Fibroblast of peridontal ligament (primary cell): ENCODE results near the gene DCAF12.
"Not testable (repeated sequence)": the region's sequence is repeated elsewhere in the genome, so short reads cannot be mapped to it uniquely, and the experiment has no call there.

Experiments
- DNase-seq: peaks from one replicate; pipeline ENCODE4 v3.0.0-alpha.2; 2010; ENCODE audit errors: extremely low read depth

The DCAF12 gene

GRCh38 chr9:34069831-34070230, 56.7 kb downstream of the DCAF12 start:
- DNase-seq, result no peak

DNA sequence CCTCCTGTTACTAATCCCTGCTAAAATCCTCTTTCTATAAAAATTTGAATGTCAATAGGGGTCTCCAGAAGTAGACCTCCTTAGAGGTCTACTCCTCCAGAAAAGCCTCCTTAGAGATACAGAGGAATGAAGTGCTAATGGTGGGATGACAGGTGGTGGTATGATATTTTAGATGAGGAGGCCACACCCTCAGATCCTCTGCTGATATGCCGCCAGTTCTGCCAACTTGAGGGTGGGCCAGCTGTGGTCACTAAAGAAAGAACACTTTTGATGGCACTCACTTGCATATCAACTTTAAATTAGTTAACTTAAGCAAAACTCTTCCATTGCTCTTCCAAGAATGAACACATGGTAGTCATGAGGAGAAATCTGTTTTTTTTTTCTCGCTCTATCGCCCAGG, 61.0 kb downstream of the DCAF12 start:
- no peak for DNase-seq

DNA sequence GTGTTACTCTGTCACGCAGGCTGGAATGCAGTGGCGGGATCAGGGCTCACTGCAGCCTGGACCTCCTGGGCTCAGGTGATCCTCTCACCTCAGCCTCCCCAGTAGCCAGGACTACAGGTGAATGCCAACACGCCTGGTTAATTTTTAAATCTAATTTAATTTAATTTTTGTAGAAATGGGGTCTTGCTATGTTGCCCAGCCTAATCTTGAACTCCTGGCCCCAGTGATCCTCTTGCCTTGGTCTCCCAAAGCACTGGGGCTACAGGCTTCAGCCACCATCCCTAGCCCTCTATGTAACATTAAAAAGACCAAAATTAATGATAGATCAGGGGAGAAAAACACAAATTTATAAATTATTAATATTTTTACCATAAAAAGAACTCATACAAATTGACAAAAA, 66.5 kb downstream of the DCAF12 start:
- no peak for DNase-seq

GRCh38 chr9:34059281-34059680, 67.2 kb downstream of the DCAF12 start:
- no peak for DNase-seq

- DNase-seq, result no peak
Observed at GRCh38 chr9:34049630-34050384, 76.7 kb downstream of the DCAF12 start.

- DNase-seq, result peak; percentile 97
Observed at GRCh38 chr9:34048727-34049629, 77.5 kb downstream of the DCAF12 start, which contains the start of gene UBAP2. UBAP2 (minus strand) TSS chr9:34048887; CDS start chr9:34017148, 31,739 bp downstream.

GRCh38 chr9:34047864-34048726, 78.4 kb downstream of the DCAF12 start:
- no peak for DNase-seq

GRCh38 chr9:34046784-34047379, 79.6 kb downstream of the DCAF12 start:
- no peak for DNase-seq

DNA sequence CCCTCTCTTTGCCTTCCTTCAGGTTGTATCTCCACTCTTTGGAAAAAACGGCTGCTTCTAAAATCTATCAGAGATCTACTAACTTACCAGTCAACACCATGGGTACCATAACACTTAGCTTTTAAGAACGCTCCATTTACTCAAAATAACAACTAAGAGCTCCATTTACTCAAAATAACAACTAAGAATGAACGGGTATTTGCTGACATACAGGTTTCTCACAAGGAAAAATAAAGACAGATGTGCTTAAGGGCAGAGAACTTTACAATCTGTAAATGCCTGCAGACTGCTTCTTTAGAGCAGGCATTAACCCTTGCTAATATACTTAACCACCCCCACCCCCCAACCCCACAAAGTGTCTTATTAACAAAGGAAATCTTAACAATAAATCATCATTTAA, 80.6 kb downstream of the DCAF12 start:
- no peak for DNase-seq

GRCh38 chr9:34042074-34042473, 84.4 kb downstream of the DCAF12 start:
- not testable (repeated sequence) for DNase-seq

DNA sequence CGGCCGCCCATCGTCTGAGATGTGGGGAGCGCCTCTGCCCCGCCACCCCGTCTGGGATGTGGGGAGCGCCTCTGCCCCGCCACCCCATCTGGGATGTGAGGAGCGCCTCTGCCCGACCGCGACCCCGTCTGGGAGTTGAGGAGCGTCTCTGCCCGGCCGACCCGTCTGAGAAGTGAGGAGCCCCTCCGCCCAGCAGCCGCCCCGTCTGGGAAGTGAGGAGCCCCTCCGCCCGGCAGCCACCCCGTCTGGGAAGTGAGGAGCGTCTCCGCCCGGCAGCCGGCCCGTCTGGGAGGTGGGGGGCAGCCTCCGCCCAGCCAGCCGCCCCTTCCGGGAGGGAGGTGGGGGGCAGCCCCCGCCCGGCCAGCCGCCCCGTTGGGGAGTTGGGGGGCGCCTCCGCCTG, 87.6 kb downstream of the DCAF12 start:
- DNase-seq, result not testable (repeated sequence)

GRCh38 chr9:34037626-34038025, 88.9 kb downstream of the DCAF12 start:
- no peak for DNase-seq

DNA sequence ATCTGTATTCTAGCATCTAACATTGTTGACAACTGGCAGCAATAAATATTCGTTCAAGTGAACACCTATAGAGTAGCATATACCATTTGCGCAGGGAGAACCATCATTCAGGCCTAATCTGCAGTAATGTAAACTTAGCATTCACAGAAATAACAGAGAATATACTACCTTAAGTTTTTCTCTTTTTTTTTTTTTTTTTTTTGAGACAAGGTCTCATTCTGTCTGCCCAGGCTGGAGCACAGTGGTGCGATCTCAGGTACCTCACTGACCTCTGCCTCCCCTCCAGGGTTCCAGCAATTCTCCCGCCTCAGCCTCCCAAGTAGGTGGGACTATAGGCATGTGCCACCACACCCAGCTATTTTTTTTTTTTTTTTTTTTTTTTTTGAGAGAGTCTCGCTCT, 89.9 kb downstream of the DCAF12 start:
- no peak for DNase-seq
